ENCODE data around the gene R3HDML.

DNA sequence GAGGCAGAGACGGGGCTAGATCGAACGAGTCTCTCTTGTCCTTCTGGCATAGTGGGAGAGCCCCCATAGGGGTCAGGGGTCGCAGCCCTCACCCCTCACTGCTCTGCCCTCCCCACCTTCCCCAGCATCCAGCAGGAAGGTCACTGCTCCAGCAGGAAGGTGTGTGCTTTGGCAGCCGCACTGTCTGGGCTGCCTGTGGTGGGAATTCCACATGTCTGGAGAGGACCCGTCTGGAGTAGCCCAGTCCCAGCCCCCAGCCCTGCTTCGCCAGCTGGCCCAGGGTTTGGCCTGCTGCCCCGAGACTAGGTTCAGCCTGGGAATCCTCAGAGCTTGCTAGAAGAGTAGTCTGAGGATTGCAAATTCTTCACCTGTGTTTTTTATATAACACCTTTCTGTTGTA lies 2.5 kb upstream of the R3HDML start:
- TF ChIP-seq EZH2 (IDR thresholded peaks at IDR 0.05; ENCODE audit: borderline replicate concordance, low read length) (no peak), CTCF (conservative IDR thresholded peaks at IDR 0.05 in 1 of 2, IDR thresholded peaks at IDR 0.05 in 1 of 2; ENCODE audit: extremely low read depth in 1 of 2, insufficient read depth in 1 of 2, low read depth in 1 of 2, low read length in 2 of 2) (no peak)
